ENCODE measurements around the gene ELOVL6. TPM values are rescaled to one million over a fixed set of nuclear protein-coding genes. Genes with fewer than 3 reads are reported as not detected.

The ELOVL6 gene
- total RNA-seq, 1 donor from 2014 or later = 25.5 TPM

- H3K9me3 ChIP-seq (ENCODE audit: insufficient read depth, low read depth, low read length) = no peaks in the 10 kb centered on the region
- H3K79me2 ChIP-seq (ENCODE audit: insufficient read depth, low read length) = no peaks in the 10 kb centered on the region
- H3K27ac ChIP-seq (ENCODE audit: low read depth, low read length) = no peak overlapping the region
- H3K9ac ChIP-seq (ENCODE audit: low read length) = no peak overlapping the region
- Mint-ChIP-seq H3K27ac (ENCODE audit: unreplicated experiment) (no peak overlapping the region), H3K4me1 (ENCODE audit: low read depth, unreplicated experiment) (no peaks in the 10 kb centered on the region), H3K27me3 (ENCODE audit: low read depth, unreplicated experiment) (no peaks in the 10 kb centered on the region), H3K4me3 (ENCODE audit: unreplicated experiment) (no peak overlapping the region), H3K9me3 (ENCODE audit: unreplicated experiment) (peaks cover 1% of the 10 kb centered on the region), H3K36me3 (ENCODE audit: low read depth, unreplicated experiment) (peaks cover 3% of the 10 kb centered on the region)
- H2AFZ ChIP-seq (ENCODE audit: low read depth, low read length) = no peak overlapping the region
- H3K4me3 ChIP-seq (ENCODE audit: insufficient read depth, low read depth, low read length) = no peak overlapping the region
- TF ChIP-seq EZH2 (IDR thresholded peaks at IDR 0.05; ENCODE audit: insufficient read depth, low read length) = no peak
- TF ChIP-seq CTCF (IDR thresholded peaks at IDR 0.05; ENCODE audit: insufficient read depth, low read depth, low read length) = no peak
- H3K36me3 ChIP-seq (ENCODE audit: insufficient read depth, low read length) = no peaks in the 10 kb centered on the region
- no peaks in the 10 kb centered on the region for H3K27me3 ChIP-seq (ENCODE audit: insufficient read depth, low read length)
- FAIRE-seq (no peak), DNase-seq (ENCODE audit: low read depth) (no peak)
- no peaks in the 10 kb centered on the region for H3K4me1 ChIP-seq (ENCODE audit: insufficient read depth, low read length)
- no peak overlapping the region for H3K4me2 ChIP-seq (ENCODE audit: low read length)
- H4K20me1 ChIP-seq (ENCODE audit: insufficient read depth, low read length) = no peaks in the 10 kb centered on the region
These were observed 184.2 kb downstream of the ELOVL6 start for GRCh38 chr4:110014233-110014632.

GRCh38 chr4:110012917-110013316 lies 185.5 kb downstream of the ELOVL6 start:
- DNase-seq (ENCODE audit: low read depth) (no peak), FAIRE-seq (no peak)
- no peak for TF ChIP-seq EZH2 (IDR thresholded peaks at IDR 0.05; ENCODE audit: insufficient read depth, low read length)
- no peak for TF ChIP-seq CTCF (IDR thresholded peaks at IDR 0.05; ENCODE audit: insufficient read depth, low read depth, low read length)
- no peak overlapping the region for H3K27ac Mint-ChIP-seq (ENCODE audit: unreplicated experiment)
- Histone ChIP-seq H3K4me3 (ENCODE audit: insufficient read depth, low read depth, low read length) (no peak overlapping the region), H3K36me3 (ENCODE audit: insufficient read depth, low read length) (no peaks in the 10 kb centered on the region), H3K79me2 (ENCODE audit: insufficient read depth, low read length) (no peaks in the 10 kb centered on the region), H3K4me1 (ENCODE audit: insufficient read depth, low read length) (no peaks in the 10 kb centered on the region), H3K9me3 (ENCODE audit: insufficient read depth, low read depth, low read length) (no peaks in the 10 kb centered on the region), H2AFZ (ENCODE audit: low read depth, low read length) (no peak overlapping the region), H3K4me2 (ENCODE audit: low read length) (no peak overlapping the region), H4K20me1 (ENCODE audit: insufficient read depth, low read length) (no peaks in the 10 kb centered on the region), H3K9ac (ENCODE audit: low read length) (no peak overlapping the region), H3K27me3 (ENCODE audit: insufficient read depth, low read length) (no peaks in the 10 kb centered on the region), H3K27ac (ENCODE audit: low read depth, low read length) (no peak overlapping the region)
- peaks cover 1% of the 10 kb centered on the region for H3K9me3 Mint-ChIP-seq (ENCODE audit: unreplicated experiment)
- H3K4me3 Mint-ChIP-seq (ENCODE audit: unreplicated experiment) = no peak overlapping the region
- peaks cover 6% of the 10 kb centered on the region for H3K36me3 Mint-ChIP-seq (ENCODE audit: low read depth, unreplicated experiment)
- no peaks in the 10 kb centered on the region for H3K27me3 Mint-ChIP-seq (ENCODE audit: low read depth, unreplicated experiment)
- H3K4me1 Mint-ChIP-seq (ENCODE audit: low read depth, unreplicated experiment) = no peaks in the 10 kb centered on the region

GRCh38 chr4:110010797-110011196 lies 187.6 kb downstream of the ELOVL6 start:
- Histone ChIP-seq H3K27me3 (ENCODE audit: insufficient read depth, low read length) (no peaks in the 10 kb centered on the region), H3K79me2 (ENCODE audit: insufficient read depth, low read length) (no peaks in the 10 kb centered on the region), H4K20me1 (ENCODE audit: insufficient read depth, low read length) (no peaks in the 10 kb centered on the region), H2AFZ (ENCODE audit: low read depth, low read length) (no peak overlapping the region), H3K36me3 (ENCODE audit: insufficient read depth, low read length) (no peaks in the 10 kb centered on the region), H3K27ac (ENCODE audit: low read depth, low read length) (no peak overlapping the region), H3K9ac (ENCODE audit: low read length) (no peak overlapping the region), H3K4me3 (ENCODE audit: insufficient read depth, low read depth, low read length) (no peak overlapping the region), H3K9me3 (ENCODE audit: insufficient read depth, low read depth, low read length) (no peaks in the 10 kb centered on the region), H3K4me2 (ENCODE audit: low read length) (no peak overlapping the region), H3K4me1 (ENCODE audit: insufficient read depth, low read length) (no peaks in the 10 kb centered on the region)
- TF ChIP-seq CTCF (IDR thresholded peaks at IDR 0.05; ENCODE audit: insufficient read depth, low read depth, low read length) = no peak
- TF ChIP-seq EZH2 (IDR thresholded peaks at IDR 0.05; ENCODE audit: insufficient read depth, low read length) = no peak
- Mint-ChIP-seq H3K36me3 (ENCODE audit: low read depth, unreplicated experiment) (peaks cover 9% of the 10 kb centered on the region), H3K27ac (ENCODE audit: unreplicated experiment) (no peak overlapping the region), H3K4me1 (ENCODE audit: low read depth, unreplicated experiment) (no peaks in the 10 kb centered on the region), H3K27me3 (ENCODE audit: low read depth, unreplicated experiment) (no peaks in the 10 kb centered on the region), H3K9me3 (ENCODE audit: unreplicated experiment) (peaks cover 1% of the 10 kb centered on the region), H3K4me3 (ENCODE audit: unreplicated experiment) (no peak overlapping the region)
- DNase-seq (ENCODE audit: low read depth) (no peak), FAIRE-seq (no peak)
